ENCODE measurements around the gene MUSK. TPM values are rescaled to one million over a fixed set of nuclear protein-coding genes. Genes with fewer than 3 reads are reported as not detected.

MUSK gene
- total and polyA plus RNA-seq, 2 experiments from 2014 or later = not detected

- H3K36me3 ChIP-seq (ENCODE audit: insufficient read depth) = no peaks in the 10 kb centered on the region
- TF ChIP-seq EZH2 (IDR thresholded peaks at IDR 0.05; ENCODE audit: low read depth, unreplicated experiment) = no peak
- no peak for TF ChIP-seq STAT1 (IDR thresholded peaks at IDR 0.05; ENCODE audit: unreplicated experiment)
- TF ChIP-seq ZNF462 (CRISPR knock-in tag; IDR thresholded peaks at IDR 0.05) = no peak
- no peak for TF ChIP-seq NANOG (IDR thresholded peaks at IDR 0.05; ENCODE audit: borderline replicate concordance)
- TF ChIP-seq ZNF114 (CRISPR knock-in tag; IDR thresholded peaks at IDR 0.05) = no peak
- H3K9me3 Mint-ChIP-seq = no peaks in the 10 kb centered on the region
- no peaks in the 10 kb centered on the region for H3K27me3 ChIP-seq (ENCODE audit: insufficient read depth)
- 0 out of 2 replicates have a peak, but pooled peaks cover 6% of the 10 kb centered on the region for H3K4me1 ChIP-seq (ENCODE audit: insufficient read depth)
- peak overlapping the region; percentile 40 for H3K27ac Mint-ChIP-seq
- H3F3A ChIP-seq (replicated peaks; ENCODE audit: low read depth) = no peaks in the 10 kb centered on the region
- no peak overlapping the region for H3K4me3 Mint-ChIP-seq
- H3K4me3 ChIP-seq = no peak overlapping the region
- H3K9me2 ChIP-seq (ENCODE audit: insufficient read depth) = no peaks in the 10 kb centered on the region; the same call in 1 of the 2 replicates
- H3K79me2 ChIP-seq (replicated peaks; ENCODE audit: insufficient read depth) = no peaks in the 10 kb centered on the region
- H4K20me1 ChIP-seq (replicated peaks; ENCODE audit: insufficient read depth) = no peaks in the 10 kb centered on the region
- no peaks in the 10 kb centered on the region for H3K27me3 Mint-ChIP-seq (ENCODE audit: insufficient read depth, low read depth, poor library complexity)
- DNase-seq (ENCODE audit: low spot score) (no peak), ATAC-seq (no peak)
- H2AFZ ChIP-seq = peak overlapping the region; percentile 25; the same call in 1 of the 2 replicates
- no peaks in the 10 kb centered on the region for H3K36me3 Mint-ChIP-seq (ENCODE audit: low read depth)
- no peak overlapping the region for H3K4me2 ChIP-seq
- H3K4me1 Mint-ChIP-seq = peaks cover 16% of the 10 kb centered on the region
- no peak overlapping the region for H3K27ac ChIP-seq (ENCODE audit: low read depth)
Observed at GRCh38 chr9:110744715-110745384, 76.3 kb downstream of the MUSK start.

- TF ChIP-seq POLR2AphosphoS5 (IDR thresholded peaks at IDR 0.05; ENCODE audit: low read depth) (no peak), CREB1 (CRISPR knock-in tag; IDR thresholded peaks at IDR 0.05; ENCODE audit: low read depth) (no peak), CTCF (conservative IDR thresholded peaks at IDR 0.05; ENCODE audit: low read depth in 2 of 2) (no peak), ZNF114 (CRISPR knock-in tag; IDR thresholded peaks at IDR 0.05) (no peak), JUNB (IDR thresholded peaks at IDR 0.05; ENCODE audit: unreplicated experiment) (no peak)
- TF ChIP-seq, protein P1, sequence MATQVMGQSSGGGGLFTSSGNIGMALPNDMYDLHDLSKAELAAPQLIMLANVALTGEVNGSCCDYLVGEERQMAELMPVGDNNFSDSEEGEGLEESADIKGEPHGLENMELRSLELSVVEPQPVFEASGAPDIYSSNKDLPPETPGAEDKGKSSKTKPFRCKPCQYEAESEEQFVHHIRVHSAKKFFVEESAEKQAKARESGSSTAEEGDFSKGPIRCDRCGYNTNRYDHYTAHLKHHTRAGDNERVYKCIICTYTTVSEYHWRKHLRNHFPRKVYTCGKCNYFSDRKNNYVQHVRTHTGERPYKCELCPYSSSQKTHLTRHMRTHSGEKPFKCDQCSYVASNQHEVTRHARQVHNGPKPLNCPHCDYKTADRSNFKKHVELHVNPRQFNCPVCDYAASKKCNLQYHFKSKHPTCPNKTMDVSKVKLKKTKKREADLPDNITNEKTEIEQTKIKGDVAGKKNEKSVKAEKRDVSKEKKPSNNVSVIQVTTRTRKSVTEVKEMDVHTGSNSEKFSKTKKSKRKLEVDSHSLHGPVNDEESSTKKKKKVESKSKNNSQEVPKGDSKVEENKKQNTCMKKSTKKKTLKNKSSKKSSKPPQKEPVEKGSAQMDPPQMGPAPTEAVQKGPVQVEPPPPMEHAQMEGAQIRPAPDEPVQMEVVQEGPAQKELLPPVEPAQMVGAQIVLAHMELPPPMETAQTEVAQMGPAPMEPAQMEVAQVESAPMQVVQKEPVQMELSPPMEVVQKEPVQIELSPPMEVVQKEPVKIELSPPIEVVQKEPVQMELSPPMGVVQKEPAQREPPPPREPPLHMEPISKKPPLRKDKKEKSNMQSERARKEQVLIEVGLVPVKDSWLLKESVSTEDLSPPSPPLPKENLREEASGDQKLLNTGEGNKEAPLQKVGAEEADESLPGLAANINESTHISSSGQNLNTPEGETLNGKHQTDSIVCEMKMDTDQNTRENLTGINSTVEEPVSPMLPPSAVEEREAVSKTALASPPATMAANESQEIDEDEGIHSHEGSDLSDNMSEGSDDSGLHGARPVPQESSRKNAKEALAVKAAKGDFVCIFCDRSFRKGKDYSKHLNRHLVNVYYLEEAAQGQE (IDR thresholded peaks at IDR 0.05; ENCODE audit: unreplicated experiment) = no peak
- Histone ChIP-seq H3K9me2 (ENCODE audit: insufficient read depth) (no peaks in the 10 kb centered on the region; the same call in 1 of the 2 replicates), H3K27ac (ENCODE audit: low read depth) (no peak overlapping the region), H3K4me3 (no peak overlapping the region), H3K4me2 (no peak overlapping the region), H3K79me2 (replicated peaks; ENCODE audit: insufficient read depth) (no peaks in the 10 kb centered on the region), H3K36me3 (ENCODE audit: insufficient read depth) (no peaks in the 10 kb centered on the region), H2AFZ (0 out of 2 replicates have a peak overlapping the region, but pooled peaks have one; percentile 23), H3K27me3 (ENCODE audit: insufficient read depth) (no peaks in the 10 kb centered on the region), H3K4me1 (ENCODE audit: insufficient read depth) (0 out of 2 replicates have a peak, but pooled peaks cover 6% of the 10 kb centered on the region), H3F3A (replicated peaks; ENCODE audit: low read depth) (no peaks in the 10 kb centered on the region), H4K20me1 (replicated peaks; ENCODE audit: insufficient read depth) (no peaks in the 10 kb centered on the region)
- Mint-ChIP-seq H3K36me3 (ENCODE audit: low read depth) (no peaks in the 10 kb centered on the region), H3K27ac (no peak overlapping the region), H3K9me3 (no peaks in the 10 kb centered on the region), H3K4me3 (no peak overlapping the region), H3K27me3 (ENCODE audit: insufficient read depth, low read depth, poor library complexity) (no peaks in the 10 kb centered on the region), H3K4me1 (peaks cover 16% of the 10 kb centered on the region)
- DNase-seq (ENCODE audit: low spot score) (no peak), ATAC-seq (no peak)
Observed at GRCh38 chr9:110745676-110746075, 77.1 kb downstream of the MUSK start.

Data from GM23338 (cell line).